ENCODE data around the gene SLC16A2.

Gene SLC16A2

DNA sequence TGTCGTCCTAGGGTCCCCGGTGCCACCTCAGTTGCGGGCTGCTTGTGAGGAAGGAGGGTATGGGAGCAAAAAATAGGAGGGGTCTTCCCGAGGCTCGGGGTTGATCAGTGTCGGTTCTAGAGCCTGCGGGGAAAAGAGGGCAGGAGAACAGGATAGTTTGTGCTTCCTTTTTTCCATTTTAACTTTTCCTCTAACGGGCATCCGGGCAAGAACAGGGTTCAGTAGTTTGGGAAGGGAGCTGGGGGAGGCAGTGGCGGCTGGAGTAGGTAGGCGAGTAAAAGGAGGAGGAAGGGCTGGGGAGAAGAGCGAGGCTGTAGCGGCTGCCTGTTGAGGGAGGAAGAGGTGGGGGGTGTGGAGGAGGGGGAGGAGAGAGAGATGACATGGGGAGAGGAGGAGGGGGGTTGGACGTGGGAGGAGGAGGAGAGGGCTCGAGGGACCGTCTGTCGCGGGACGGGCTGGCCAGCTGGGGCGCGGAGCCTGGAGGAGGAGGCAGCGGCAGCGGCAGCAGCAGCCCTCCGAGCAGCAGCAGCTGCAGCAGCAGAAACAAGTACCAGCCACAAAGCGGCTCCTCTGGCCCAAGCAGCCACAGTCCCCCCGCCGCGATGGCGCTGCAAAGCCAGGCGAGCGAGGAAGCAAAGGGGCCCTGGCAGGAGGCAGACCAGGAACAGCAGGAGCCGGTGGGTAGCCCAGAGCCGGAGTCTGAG lies at the start of gene SLC16A2:
TSS of gene SLC16A2 (plus strand) at position 458 of the 704 bp plus-strand sequence. CDS start at position 603, 145 bp downstream.
- DNase-seq = peak; percentile 80

GRCh38 chrX:74372272-74372671 lies 49.0 kb upstream of the SLC16A2 start:
- no peak for DNase-seq

DNA sequence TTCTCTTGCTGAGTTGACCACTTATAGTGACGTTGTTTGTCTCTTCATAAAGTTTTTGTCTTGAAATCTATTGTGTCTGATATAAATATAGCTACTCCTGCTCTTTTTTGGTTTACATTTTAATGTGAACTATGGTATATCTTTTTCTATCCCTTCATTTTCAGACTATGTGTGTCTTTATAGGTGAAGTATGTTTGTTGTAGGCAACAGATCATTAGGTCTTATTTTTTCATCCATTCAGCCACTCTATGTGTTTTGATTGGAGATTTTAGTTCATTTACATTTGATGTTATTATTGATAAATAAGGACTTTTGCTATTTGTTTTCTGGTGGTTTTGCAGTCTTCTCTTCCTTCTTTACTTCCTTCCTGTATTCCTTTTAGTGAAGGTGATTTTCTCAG lies 44.0 kb upstream of the SLC16A2 start:
- DNase-seq = no peak

- peak; percentile 25 for DNase-seq
These were observed 38.7 kb upstream of the SLC16A2 start for GRCh38 chrX:74382613-74383012.

DNA sequence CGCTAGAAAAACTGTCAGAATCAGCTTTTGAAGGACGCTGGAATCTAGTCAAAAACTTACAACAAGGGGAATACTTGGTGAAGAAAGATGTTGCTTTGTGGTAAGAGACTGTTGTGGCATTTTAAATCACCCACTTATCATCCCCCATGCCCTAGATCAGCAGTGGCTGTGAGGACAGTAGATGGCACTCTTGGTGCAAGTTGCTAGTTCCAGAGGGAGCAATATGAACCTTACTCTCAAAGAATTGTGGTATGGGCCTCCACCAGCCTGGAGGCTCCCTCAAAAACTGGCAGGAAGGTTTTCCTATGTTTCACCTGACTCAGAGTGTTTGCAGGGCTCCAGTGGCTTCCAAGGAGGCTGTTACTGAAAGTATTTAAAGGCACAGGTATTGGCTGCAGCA lies 37.7 kb upstream of the SLC16A2 start:
- peak; percentile 17 for DNase-seq

- no peak for DNase-seq
These were observed 32.1 kb upstream of the SLC16A2 start for GRCh38 chrX:74389016-74389722.

DNA sequence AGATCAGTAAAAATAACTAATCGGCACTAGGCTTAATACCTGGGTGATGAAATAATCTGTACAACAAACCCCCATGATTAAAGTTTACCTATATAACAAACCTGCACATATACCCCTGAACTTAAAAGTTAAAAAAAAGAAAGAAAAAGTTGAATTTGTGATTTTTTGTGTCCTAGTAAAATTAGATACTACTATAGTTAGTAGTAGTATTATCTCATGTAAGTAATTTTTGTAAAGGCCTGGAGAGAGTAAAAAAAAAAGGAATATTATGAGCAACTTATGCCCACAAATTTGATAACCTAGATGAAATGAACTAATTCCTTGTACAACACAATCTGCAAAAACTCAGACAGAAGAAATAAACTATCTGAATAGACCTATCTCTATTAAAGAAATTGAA lies 25.7 kb upstream of the SLC16A2 start:
- DNase-seq = no peak

GRCh38 chrX:74405973-74406489 lies 15.3 kb upstream of the SLC16A2 start:
- DNase-seq = no peak

DNA sequence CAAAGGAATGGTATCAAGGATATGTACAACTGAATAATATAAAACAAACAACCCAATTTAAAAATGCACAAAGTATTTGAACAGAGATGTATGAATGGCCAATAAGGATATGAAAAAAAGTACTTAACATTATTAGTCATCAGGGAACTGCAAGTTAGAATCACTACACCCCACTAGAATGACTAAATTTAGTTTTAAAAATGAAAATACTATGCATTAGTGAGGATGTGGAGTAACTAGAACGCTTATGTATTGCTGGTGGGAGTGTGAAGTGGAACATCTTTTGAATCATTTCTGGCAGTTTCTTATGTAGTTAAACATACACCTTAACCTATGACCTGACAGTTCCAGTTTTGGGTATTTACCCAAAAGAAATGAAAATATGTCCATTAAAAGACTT lies 13.0 kb upstream of the SLC16A2 start:
- no peak for DNase-seq

DNA sequence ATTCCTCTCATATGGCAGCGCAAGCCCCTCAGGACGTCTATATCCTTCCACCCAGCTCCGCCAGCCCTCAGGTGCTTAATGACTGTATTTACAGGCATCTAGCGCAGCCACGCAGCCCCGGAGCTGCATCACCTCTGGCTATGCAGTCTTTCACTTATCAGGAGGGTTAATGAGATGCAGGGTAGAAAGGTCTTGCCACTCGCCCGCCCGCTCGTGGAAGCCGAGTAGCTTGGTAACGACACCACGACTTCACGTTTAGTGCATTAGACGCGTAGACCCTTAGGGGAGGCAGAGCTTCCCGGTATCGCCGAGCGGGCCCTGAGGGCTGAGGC lies 1.5 kb upstream of the SLC16A2 start:
- DNase-seq = peak; percentile 39

- DNase-seq = peak; percentile 45
These were observed 877 bp upstream of the SLC16A2 start for GRCh38 chrX:74420196-74421035.

DNA sequence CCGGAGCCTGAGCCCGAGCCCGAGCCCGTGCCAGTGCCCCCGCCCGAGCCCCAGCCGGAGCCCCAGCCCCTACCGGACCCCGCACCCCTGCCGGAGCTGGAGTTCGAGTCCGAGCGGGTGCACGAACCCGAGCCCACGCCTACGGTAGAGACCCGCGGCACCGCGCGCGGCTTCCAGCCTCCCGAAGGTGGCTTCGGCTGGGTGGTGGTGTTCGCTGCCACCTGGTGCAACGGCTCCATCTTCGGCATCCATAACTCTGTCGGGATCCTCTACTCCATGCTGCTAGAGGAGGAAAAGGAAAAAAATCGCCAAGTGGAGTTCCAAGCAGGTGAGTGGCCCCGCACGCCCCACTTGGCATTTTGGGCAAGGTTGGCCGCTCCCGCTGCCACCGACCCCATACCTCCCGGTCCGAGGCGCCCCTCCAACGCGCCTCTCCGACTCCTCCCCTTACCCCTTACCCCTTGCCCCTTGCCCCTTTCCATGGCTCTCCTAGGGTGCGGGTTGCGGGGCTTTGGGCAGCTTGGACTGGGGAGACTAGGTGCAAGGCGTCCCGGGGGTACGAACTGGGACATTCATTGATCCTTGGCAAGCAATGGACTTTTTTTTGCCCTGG lies 553 bp downstream of the SLC16A2 start:
- DNase-seq = peak; percentile 22

- peak; percentile 14 for DNase-seq
These were observed 1.4 kb downstream of the SLC16A2 start for GRCh38 chrX:74422576-74423288.

DNA sequence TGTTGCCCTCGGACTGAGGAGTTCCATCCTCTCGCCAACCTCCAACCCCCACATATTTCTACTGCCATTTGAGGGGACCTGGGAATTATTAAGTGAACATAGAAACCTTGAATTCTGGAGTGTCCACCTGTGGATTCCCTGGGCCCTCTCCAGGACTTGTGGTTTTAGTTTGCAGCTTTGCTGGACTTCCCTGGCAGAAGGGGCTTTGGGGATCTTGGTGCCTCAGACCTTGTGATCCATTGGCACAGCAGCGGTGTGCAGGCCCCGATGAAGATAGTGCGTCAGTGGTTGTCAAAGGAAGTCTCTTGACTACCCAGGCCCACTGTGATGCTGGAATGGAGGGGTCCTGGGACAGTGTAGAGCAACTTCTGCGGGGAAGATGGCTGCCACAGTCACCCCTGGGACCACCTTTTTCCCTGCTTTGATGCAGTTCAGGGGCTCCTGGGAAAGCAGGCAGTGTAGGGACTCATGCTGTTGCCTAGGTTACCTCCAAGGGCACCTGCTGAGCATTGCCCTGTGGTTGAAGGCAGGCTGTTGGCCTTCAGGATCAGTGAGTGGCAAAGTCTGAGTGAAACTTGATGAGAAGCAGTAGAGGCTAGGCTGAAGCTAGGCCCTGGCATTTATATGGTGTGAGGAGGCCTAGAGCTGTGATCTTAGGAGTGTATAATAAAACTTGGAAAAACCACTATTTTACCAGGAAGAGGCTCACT lies 2.2 kb downstream of the SLC16A2 start:
- DNase-seq = no peak

- no peak for DNase-seq
These were observed 4.8 kb downstream of the SLC16A2 start for GRCh38 chrX:74426071-74426470.

DNA sequence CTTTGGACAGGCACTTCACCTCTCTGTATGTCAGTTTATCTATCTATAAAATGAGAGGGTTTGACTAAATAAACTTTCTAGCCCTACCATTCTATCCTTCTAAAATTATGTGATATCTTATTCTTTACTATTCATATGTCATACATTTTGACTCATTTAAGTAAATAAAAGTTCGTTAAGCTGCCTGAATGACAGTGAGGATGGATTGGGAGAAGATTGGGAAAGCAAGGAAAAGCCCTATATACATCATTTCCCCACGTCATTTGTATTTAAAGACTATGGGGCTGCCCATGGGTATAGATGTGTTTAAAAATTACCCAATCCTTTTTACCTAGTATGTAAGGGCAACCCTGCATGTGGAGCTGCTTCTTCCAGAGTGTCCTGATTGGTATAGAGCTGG lies 5.3 kb downstream of the SLC16A2 start:
- DNase-seq = no peak

GRCh38 chrX:74431797-74432196 lies 10.5 kb downstream of the SLC16A2 start:
- DNase-seq = peak; percentile 43

GRCh38 chrX:74434336-74434735 lies 13.0 kb downstream of the SLC16A2 start:
- peak; percentile 24 for DNase-seq

DNA sequence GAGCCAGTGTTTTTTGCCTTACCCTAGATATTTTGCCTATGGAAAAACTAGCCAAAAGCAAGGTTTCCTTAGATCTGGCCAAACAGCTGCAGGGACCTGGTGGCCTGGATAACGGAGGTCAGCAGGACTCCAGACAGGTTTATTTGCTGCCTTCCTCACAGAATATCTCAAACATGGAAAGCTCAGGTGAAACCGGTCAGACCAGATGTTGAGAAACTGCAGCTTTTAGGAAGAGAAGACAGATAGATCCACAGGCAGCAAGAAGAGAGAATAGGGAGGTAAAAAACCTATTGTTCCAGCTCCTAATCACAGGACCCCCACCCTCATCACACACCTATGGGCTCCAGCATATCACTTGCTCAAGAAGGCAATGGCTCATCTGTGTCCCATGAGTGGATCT lies 16.2 kb downstream of the SLC16A2 start:
- no peak for DNase-seq

GRCh38 chrX:74438764-74439163 lies 17.5 kb downstream of the SLC16A2 start:
- DNase-seq = no peak

GRCh38 chrX:74445099-74445498 lies 23.8 kb downstream of the SLC16A2 start:
- DNase-seq = no peak

DNA sequence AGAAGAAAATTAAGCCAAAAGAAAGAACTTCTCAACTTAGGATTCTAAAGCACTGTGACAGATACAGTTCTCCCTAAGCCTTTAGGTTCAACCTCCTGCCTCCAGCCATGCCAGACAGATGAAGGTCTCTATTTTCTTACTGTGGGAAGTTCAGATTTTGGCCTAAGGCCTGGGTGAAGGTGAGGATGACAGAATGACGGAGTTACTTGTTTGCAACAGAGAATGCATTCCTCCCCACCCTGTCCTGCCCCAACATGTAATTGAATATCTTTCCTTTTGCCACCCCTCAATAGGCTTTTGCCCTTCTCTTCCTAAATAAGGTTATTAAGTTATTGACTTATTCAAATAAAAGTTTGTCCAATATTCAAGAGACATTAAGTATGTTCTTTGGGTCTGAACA lies 25.6 kb downstream of the SLC16A2 start:
- no peak for DNase-seq

Measured in NCI-H2171 treated with DMSO at 0.1 percent for 48 hours (cell line).